ENCODE data around the gene VAV3. TPM values are rescaled to one million over a fixed set of nuclear protein-coding genes. Genes with fewer than 3 reads are reported as not detected.

Gene VAV3
- total and polyA plus RNA-seq, 2 of the 13 experiments (the other 11 are each of a cell fraction or from before 2014, with no cell fraction given): 15.9 to 29.8 TPM

DNA sequence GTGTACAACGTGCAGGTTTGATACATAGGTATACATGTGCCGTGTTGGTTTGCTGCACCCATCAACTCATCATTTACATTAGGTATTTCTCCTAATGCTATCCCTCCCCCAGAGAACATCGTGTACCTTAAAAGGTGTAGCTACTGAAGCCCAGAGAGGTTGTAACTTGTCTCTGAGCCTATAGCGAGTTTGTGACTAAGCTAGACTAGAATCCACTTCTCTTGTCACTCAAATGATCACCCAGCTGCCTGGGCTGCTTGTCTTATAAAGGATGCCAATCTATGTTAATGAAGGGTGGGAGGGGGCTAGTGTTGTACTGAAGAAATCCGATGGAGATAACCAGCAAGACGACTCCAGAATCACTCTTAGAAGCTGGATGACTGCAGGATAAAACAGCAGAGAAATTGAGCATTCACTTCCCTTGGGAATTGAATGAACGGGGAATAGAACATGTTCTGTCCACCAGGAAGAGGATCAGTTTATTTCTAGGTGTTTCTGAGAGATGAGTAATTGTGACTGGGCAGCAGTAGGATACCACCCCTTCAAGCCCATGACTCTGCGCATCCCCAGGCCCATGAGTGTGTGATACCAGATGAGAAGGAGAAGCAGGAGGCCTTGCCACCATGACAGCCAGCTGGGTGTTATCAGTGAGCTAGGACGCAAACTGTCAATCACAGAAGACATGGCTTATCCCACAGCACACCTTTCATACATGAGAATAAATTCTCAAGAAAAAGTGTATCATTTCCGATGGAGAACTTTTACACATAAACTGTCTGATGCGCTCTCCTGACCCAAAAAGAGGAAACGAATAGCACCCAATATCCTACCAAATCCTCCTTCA, 433.7 kb downstream of the VAV3 start:
- H3K4me3 ChIP-seq (replicated peaks in 1 of 3; ENCODE audit: insufficient read depth in 1 of 3, low read depth in 2 of 3, low read length in 3 of 3): no peak overlapping the region
- peaks cover 60% of the 10 kb centered on the region for H3K4me1 ChIP-seq (ENCODE audit: insufficient read depth, low read length)
- ATAC-seq (no peak), FAIRE-seq (no peak), DNase-seq (ENCODE audit: low spot score) (no peak)
- no peak overlapping the region for H3K9ac ChIP-seq (ENCODE audit: insufficient read depth, low read depth, low read length)
- in situ Hi-C loops (cut with HindIII; ENCODE audit: extremely low pct_ligation_motif_present, low pct_unique_long_range_greater_than_20kb) (loop anchor here (5.0 to 10.0 kb wide), 2 partner anchors 214 to 254 kb away; no protein-coding TSS in a partner anchor), intact Hi-C loops (cut with micrococcal nuclease; ENCODE audit: unreplicated experiment) (no loop called here)
- CTCF ChIA-PET (ENCODE audit: low intra/inter-chr PET ratio, low total read pairs): no interaction called here
- no peak overlapping the region for H3K4me2 ChIP-seq (ENCODE audit: low read depth, low read length)
- no peaks in the 10 kb centered on the region for H4K20me1 ChIP-seq (ENCODE audit: insufficient read depth, low read length)
- H3K27me3 ChIP-seq (ENCODE audit: control insufficient read depth in 1 of 2, insufficient read depth in 2 of 2, low read length in 2 of 2): no peaks in the 10 kb centered on the region
- H2AFZ ChIP-seq (ENCODE audit: low read length): no peak overlapping the region
- 97% methylated on average over 12 of the region's 12 CpGs for WGBS (ENCODE audit: low lambda C conversion rate)
- POLR2A ChIA-PET: no interaction called here
- no peaks in the 10 kb centered on the region for H3K36me3 ChIP-seq (replicated peaks in 1 of 2; ENCODE audit: control insufficient read depth in 1 of 2, insufficient read depth in 2 of 2, low read length in 2 of 2)
- no peak overlapping the region for H3K27ac ChIP-seq (ENCODE audit: extremely low read length, insufficient read depth, low read length)
- TF ChIP-seq ZNF703 (CRISPR knock-in tag; IDR thresholded peaks at IDR 0.05; ENCODE audit: borderline replicate concordance): no peak
- no peaks in the 10 kb centered on the region for H3K9me3 ChIP-seq (ENCODE audit: low read length)
- no TSS peak for BruUV-seq (replicated peaks)
- no peaks in the 10 kb centered on the region for H3K79me2 ChIP-seq (ENCODE audit: insufficient read depth, low read length)

GRCh38 chr1:107530543-107530942, 434.4 kb downstream of the VAV3 start:
- H3K9me3 ChIP-seq (ENCODE audit: low read length): no peaks in the 10 kb centered on the region
- in situ Hi-C loops (cut with HindIII; ENCODE audit: extremely low pct_ligation_motif_present, low pct_unique_long_range_greater_than_20kb): loop anchor here (5.0 to 10.0 kb wide), 2 partner anchors 214 to 253 kb away; no protein-coding TSS in a partner anchor
- ChIA-PET CTCF (ENCODE audit: low intra/inter-chr PET ratio, low total read pairs) (interaction anchor here (1.0 to 2.4 kb wide), 2 partner anchors 99 to 253 kb away, joined by 7 to 26 read pairs; no protein-coding TSS in a partner anchor), POLR2A (no interaction called here)
- H3K27me3 ChIP-seq (ENCODE audit: control insufficient read depth in 1 of 2, insufficient read depth in 2 of 2, low read length in 2 of 2): no peaks in the 10 kb centered on the region
- no peak for FAIRE-seq
- H3K9ac ChIP-seq (ENCODE audit: insufficient read depth, low read depth, low read length): no peak overlapping the region
- intact Hi-C loops (cut with micrococcal nuclease; ENCODE audit: unreplicated experiment): no loop called here
- no peak overlapping the region for H3K27ac ChIP-seq (ENCODE audit: extremely low read length, insufficient read depth, low read length)
- BruUV-seq (replicated peaks): no TSS peak
- no peak overlapping the region for H3K4me3 ChIP-seq (replicated peaks in 1 of 3; ENCODE audit: insufficient read depth in 1 of 3, low read depth in 2 of 3, low read length in 3 of 3)
- ATAC-seq: no peak
- DNase-seq (ENCODE audit: low spot score): no peak
- H3K36me3 ChIP-seq (replicated peaks in 1 of 2; ENCODE audit: control insufficient read depth in 1 of 2, insufficient read depth in 2 of 2, low read length in 2 of 2): no peaks in the 10 kb centered on the region
- H3K4me1 ChIP-seq (ENCODE audit: insufficient read depth, low read length): peaks cover 61% of the 10 kb centered on the region
- H3K79me2 ChIP-seq (ENCODE audit: insufficient read depth, low read length): no peaks in the 10 kb centered on the region
- no peaks in the 10 kb centered on the region for H4K20me1 ChIP-seq (ENCODE audit: insufficient read depth, low read length)
- H3K4me2 ChIP-seq (ENCODE audit: low read depth, low read length): no peak overlapping the region
- 65% methylated on average over 6 of the region's 6 CpGs for WGBS (ENCODE audit: low lambda C conversion rate)
- H2AFZ ChIP-seq (ENCODE audit: low read length): no peak overlapping the region
- no peak for TF ChIP-seq CSRNP2 (CRISPR knock-in tag; conservative IDR thresholded peaks at IDR 0.05; ENCODE audit: low read depth)
- TF ChIP-seq PAF1 (CRISPR knock-in tag; IDR thresholded peaks at IDR 0.05): no peak
- TF ChIP-seq ZNF615 (CRISPR knock-in tag; IDR thresholded peaks at IDR 0.05; ENCODE audit: borderline replicate concordance): no peak
- no peak for TF ChIP-seq CEBPB (IDR thresholded peaks at IDR 0.05; ENCODE audit: borderline replicate concordance, low read depth, low read length)
- no peak for TF ChIP-seq ZKSCAN1 (IDR thresholded peaks at IDR 0.05; ENCODE audit: low read length)
- no peak for TF ChIP-seq HHEX (CRISPR knock-in tag; IDR thresholded peaks at IDR 0.05)
- TF ChIP-seq NFATC3 (CRISPR knock-in tag; IDR thresholded peaks at IDR 0.05): no peak
- TF ChIP-seq ZNF274 (CRISPR knock-in tag; IDR thresholded peaks at IDR 0.05): no peak
- no peak for TF ChIP-seq ZNF296 (CRISPR knock-in tag; conservative IDR thresholded peaks at IDR 0.05)
- no peak for TF ChIP-seq SUZ12 (IDR thresholded peaks at IDR 0.05; ENCODE audit: low read depth, low read length)
- TF ChIP-seq TOPORS (CRISPR knock-in tag; IDR thresholded peaks at IDR 0.05): no peak
- TF ChIP-seq KDM2A (CRISPR knock-in tag; IDR thresholded peaks at IDR 0.05; ENCODE audit: borderline replicate concordance, low read depth): no peak
- TF ChIP-seq, protein P1, sequence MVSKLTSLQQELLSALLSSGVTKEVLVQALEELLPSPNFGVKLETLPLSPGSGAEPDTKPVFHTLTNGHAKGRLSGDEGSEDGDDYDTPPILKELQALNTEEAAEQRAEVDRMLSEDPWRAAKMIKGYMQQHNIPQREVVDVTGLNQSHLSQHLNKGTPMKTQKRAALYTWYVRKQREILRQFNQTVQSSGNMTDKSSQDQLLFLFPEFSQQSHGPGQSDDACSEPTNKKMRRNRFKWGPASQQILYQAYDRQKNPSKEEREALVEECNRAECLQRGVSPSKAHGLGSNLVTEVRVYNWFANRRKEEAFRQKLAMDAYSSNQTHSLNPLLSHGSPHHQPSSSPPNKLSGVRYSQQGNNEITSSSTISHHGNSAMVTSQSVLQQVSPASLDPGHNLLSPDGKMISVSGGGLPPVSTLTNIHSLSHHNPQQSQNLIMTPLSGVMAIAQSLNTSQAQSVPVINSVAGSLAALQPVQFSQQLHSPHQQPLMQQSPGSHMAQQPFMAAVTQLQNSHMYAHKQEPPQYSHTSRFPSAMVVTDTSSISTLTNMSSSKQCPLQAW (CRISPR knock-in tag; IDR thresholded peaks at IDR 0.05): no peak
